KMS-11 (cell line): Measurements from ENCODE around the gene PRR22.

Experiments used
- H2AFZ ChIP-seq: fragments of 200-600 bp; sonication (generic); 2 replicates; pipeline ENCODE4 v1.6.1; 2016; ENCODE audit warnings: antibody characterized with exemption, mixed run types, low read depth
- H3K27ac ChIP-seq: fragments of 200-600 bp; sonication (generic); 2 replicates; pipeline ENCODE4 v1.6.1; 2016; ENCODE audit warnings: mild to moderate bottlenecking, mixed run types
- H3K27me3 ChIP-seq: fragments of 200-600 bp; sonication (generic); 2 replicates; pipeline ENCODE4 v1.6.1; 2017; ENCODE audit warnings: mild to moderate bottlenecking, low read depth, mixed run types, moderate library complexity; ENCODE audit not compliant: insufficient read depth
- H3K36me3 ChIP-seq: fragments of 200-600 bp; sonication (generic); 2 replicates; pipeline ENCODE4 v1.6.1; 2017; ENCODE audit warnings: mild to moderate bottlenecking, mixed run types; ENCODE audit not compliant: insufficient read depth
- H3K4me1 ChIP-seq: fragments of 200-600 bp; sonication (generic); 2 replicates; pipeline ENCODE4 v1.6.1; 2016; ENCODE audit warnings: mild to moderate bottlenecking, low read depth, mixed run types; ENCODE audit not compliant: poor library complexity, severe bottlenecking
- H3K4me2 ChIP-seq: fragments of 200-600 bp; sonication (generic); 2 replicates; pipeline ENCODE4 v1.7.0; 2016; ENCODE audit warnings: mild to moderate bottlenecking, mixed run types
- H3K4me3 ChIP-seq: fragments of 200-600 bp; sonication (generic); IDR thresholded peaks from 2 replicates; pipeline ENCODE4 v1.6.1; 2017; ENCODE audit warnings: low read depth, low read length, mixed read lengths; ENCODE audit not compliant: insufficient read depth
- H3K79me2 ChIP-seq: fragments of 200-600 bp; sonication (generic); 2 replicates; pipeline ENCODE4 v1.6.1; 2016; ENCODE audit warnings: low read depth, mixed run types; ENCODE audit not compliant: insufficient read depth
- H3K9ac ChIP-seq: fragments of 200-600 bp; sonication (generic); 2 replicates; pipeline ENCODE4 v1.6.1; 2016; ENCODE audit warnings: mild to moderate bottlenecking, mixed run types
- H4K20me1 ChIP-seq: fragments of 200-600 bp; sonication (generic); 2 replicates; pipeline ENCODE4 v1.6.1; 2016; ENCODE audit warnings: mild to moderate bottlenecking, mixed run types; ENCODE audit not compliant: insufficient read depth
- CTCF ChIP-seq: fragments of 200-600 bp; sonication (generic); conservative IDR thresholded peaks from 2 replicates; pipeline ENCODE4 v1.6.1; 2017; ENCODE audit warnings: low read depth, mild to moderate bottlenecking, antibody characterized with exemption, low read length, moderate library complexity, mixed read lengths

Gene PRR22

GRCh38 chr19:5767949-5768348 is 16.6 kb downstream of the PRR22 start:
- no peak overlapping the region for H3K9ac ChIP-seq
- no peaks in the 10 kb centered on the region for H3K4me1 ChIP-seq
- H3K4me2 ChIP-seq, result no peak overlapping the region
- H3K27me3 ChIP-seq, result no peaks in the 10 kb centered on the region; the same call in 1 of the 2 replicates
- no peak for TF ChIP-seq CTCF
- H3K36me3 ChIP-seq, result no peaks in the 10 kb centered on the region
- no peaks in the 10 kb centered on the region for H3K79me2 ChIP-seq
- no peaks in the 10 kb centered on the region for H4K20me1 ChIP-seq
- H3K4me3 ChIP-seq, result no peak overlapping the region
- no peak overlapping the region for H3K27ac ChIP-seq
- no peak overlapping the region for H2AFZ ChIP-seq

GRCh38 chr19:5765220-5765619 is 19.3 kb downstream of the PRR22 start:
- Histone ChIP-seq H2AFZ (no peak overlapping the region), H3K27ac (no peak overlapping the region), H3K27me3 (peaks cover 7% of the 10 kb centered on the region; the same call in 1 of the 2 replicates), H3K4me1 (no peaks in the 10 kb centered on the region), H3K36me3 (no peaks in the 10 kb centered on the region), H3K4me2 (no peak overlapping the region), H3K4me3 (no peak overlapping the region), H3K79me2 (no peaks in the 10 kb centered on the region), H4K20me1 (no peaks in the 10 kb centered on the region), H3K9ac (no peak overlapping the region)
- no peak for TF ChIP-seq CTCF

GRCh38 chr19:5762608-5763217 is 21.8 kb downstream of the PRR22 start:
- TF ChIP-seq CTCF, result no peak
- Histone ChIP-seq H3K4me1 (no peaks in the 10 kb centered on the region), H3K79me2 (no peaks in the 10 kb centered on the region), H3K4me3 (no peak overlapping the region), H4K20me1 (no peaks in the 10 kb centered on the region), H3K36me3 (no peaks in the 10 kb centered on the region), H3K4me2 (no peak overlapping the region), H3K9ac (no peak overlapping the region), H3K27ac (no peak overlapping the region), H2AFZ (no peak overlapping the region), H3K27me3 (peaks cover 12% of the 10 kb centered on the region; the same call in 1 of the 2 replicates)

GRCh38 chr19:5753743-5754142 is 30.8 kb downstream of the PRR22 start:
- H3K27me3 ChIP-seq, result peaks cover 22% of the 10 kb centered on the region; the same call in 1 of the 2 replicates

More at GRCh38 chr19:5753743-5754142, 30.8 kb downstream of the PRR22 start:
- no peak overlapping the region for H3K9ac ChIP-seq
- TF ChIP-seq CTCF, result no peak
- no peak overlapping the region for H3K27ac ChIP-seq
- no peaks in the 10 kb centered on the region for H3K79me2 ChIP-seq
- H3K4me3 ChIP-seq, result no peak overlapping the region
- no peak overlapping the region for H2AFZ ChIP-seq
- H3K4me1 ChIP-seq, result no peaks in the 10 kb centered on the region
- no peak overlapping the region for H3K4me2 ChIP-seq
- H3K36me3 ChIP-seq, result no peaks in the 10 kb centered on the region
- H4K20me1 ChIP-seq, result no peaks in the 10 kb centered on the region
